Measurements from ENCODE around the gene SHROOM3. TPM values are rescaled to one million over a fixed set of nuclear protein-coding genes. Genes with fewer than 3 reads are reported as not detected.

SHROOM3 gene
- polyA plus RNA-seq, 1 donor from 2014 or later, result 2.7 TPM

DNA sequence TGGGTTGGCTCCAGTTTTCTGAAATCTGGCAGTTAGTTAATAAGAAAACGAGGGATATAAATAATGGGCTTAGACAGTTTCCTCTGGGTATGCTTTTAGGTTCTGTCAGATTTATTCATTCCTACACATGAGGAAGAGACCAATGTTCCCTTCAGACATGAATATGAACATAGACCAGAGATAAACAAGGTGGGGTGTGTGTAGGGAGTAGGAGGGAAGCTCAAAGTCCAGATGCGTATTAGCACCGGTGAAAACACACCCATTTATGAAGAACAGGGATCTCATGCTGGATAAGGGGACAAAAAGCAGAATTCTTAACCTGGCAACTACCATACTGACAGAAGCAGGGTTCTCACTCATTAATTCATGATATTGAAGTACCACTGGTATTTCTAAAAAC lies 240.0 kb downstream of the SHROOM3 start:
- Histone ChIP-seq H3K27ac (ENCODE audit: low read length) (no peak overlapping the region), H3K4me3 (ENCODE audit: low read length) (no peak overlapping the region), H3F3A (ENCODE audit: insufficient read depth, low read length, poor library complexity, severe bottlenecking) (no peaks in the 10 kb centered on the region), H3K79me2 (replicated peaks; ENCODE audit: insufficient read depth, low read length) (no peaks in the 10 kb centered on the region), H4K20me1 (ENCODE audit: insufficient read depth) (no peaks in the 10 kb centered on the region), H3K9me2 (ENCODE audit: insufficient read depth, low read length) (no peaks in the 10 kb centered on the region), H2AFZ (ENCODE audit: low read depth, low read length) (no peak overlapping the region), H3K9ac (ENCODE audit: low read length) (no peak overlapping the region), H3K27me3 (ENCODE audit: insufficient read depth, low read depth, low read length) (no peaks in the 10 kb centered on the region), H3K4me2 (ENCODE audit: low read length) (no peak overlapping the region), H3K9me3 (ENCODE audit: low read length) (no peaks in the 10 kb centered on the region), H3K36me3 (ENCODE audit: insufficient read depth, low read length) (no peaks in the 10 kb centered on the region)
- TF ChIP-seq, protein P1, sequence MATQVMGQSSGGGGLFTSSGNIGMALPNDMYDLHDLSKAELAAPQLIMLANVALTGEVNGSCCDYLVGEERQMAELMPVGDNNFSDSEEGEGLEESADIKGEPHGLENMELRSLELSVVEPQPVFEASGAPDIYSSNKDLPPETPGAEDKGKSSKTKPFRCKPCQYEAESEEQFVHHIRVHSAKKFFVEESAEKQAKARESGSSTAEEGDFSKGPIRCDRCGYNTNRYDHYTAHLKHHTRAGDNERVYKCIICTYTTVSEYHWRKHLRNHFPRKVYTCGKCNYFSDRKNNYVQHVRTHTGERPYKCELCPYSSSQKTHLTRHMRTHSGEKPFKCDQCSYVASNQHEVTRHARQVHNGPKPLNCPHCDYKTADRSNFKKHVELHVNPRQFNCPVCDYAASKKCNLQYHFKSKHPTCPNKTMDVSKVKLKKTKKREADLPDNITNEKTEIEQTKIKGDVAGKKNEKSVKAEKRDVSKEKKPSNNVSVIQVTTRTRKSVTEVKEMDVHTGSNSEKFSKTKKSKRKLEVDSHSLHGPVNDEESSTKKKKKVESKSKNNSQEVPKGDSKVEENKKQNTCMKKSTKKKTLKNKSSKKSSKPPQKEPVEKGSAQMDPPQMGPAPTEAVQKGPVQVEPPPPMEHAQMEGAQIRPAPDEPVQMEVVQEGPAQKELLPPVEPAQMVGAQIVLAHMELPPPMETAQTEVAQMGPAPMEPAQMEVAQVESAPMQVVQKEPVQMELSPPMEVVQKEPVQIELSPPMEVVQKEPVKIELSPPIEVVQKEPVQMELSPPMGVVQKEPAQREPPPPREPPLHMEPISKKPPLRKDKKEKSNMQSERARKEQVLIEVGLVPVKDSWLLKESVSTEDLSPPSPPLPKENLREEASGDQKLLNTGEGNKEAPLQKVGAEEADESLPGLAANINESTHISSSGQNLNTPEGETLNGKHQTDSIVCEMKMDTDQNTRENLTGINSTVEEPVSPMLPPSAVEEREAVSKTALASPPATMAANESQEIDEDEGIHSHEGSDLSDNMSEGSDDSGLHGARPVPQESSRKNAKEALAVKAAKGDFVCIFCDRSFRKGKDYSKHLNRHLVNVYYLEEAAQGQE (IDR thresholded peaks at IDR 0.05; ENCODE audit: borderline replicate concordance), result no peak
- TF ChIP-seq RAD21 (conservative IDR thresholded peaks at IDR 0.05) (no peak), EZH2 (IDR thresholded peaks at IDR 0.05; ENCODE audit: borderline replicate concordance, insufficient read depth, low read length, poor library complexity, severe bottlenecking) (no peak), POLR2AphosphoS5 (IDR thresholded peaks at IDR 0.05) (no peak), TAF1 (IDR thresholded peaks at IDR 0.05; ENCODE audit: low read depth) (no peak), EP300 (conservative IDR thresholded peaks at IDR 0.05; ENCODE audit: poor library complexity, severe bottlenecking) (no peak), MXI1 (conservative IDR thresholded peaks at IDR 0.05; ENCODE audit: poor library complexity, severe bottlenecking) (no peak), SMC3 (conservative IDR thresholded peaks at IDR 0.05; ENCODE audit: poor library complexity) (no peak)
- TF ChIP-seq, protein P2, sequence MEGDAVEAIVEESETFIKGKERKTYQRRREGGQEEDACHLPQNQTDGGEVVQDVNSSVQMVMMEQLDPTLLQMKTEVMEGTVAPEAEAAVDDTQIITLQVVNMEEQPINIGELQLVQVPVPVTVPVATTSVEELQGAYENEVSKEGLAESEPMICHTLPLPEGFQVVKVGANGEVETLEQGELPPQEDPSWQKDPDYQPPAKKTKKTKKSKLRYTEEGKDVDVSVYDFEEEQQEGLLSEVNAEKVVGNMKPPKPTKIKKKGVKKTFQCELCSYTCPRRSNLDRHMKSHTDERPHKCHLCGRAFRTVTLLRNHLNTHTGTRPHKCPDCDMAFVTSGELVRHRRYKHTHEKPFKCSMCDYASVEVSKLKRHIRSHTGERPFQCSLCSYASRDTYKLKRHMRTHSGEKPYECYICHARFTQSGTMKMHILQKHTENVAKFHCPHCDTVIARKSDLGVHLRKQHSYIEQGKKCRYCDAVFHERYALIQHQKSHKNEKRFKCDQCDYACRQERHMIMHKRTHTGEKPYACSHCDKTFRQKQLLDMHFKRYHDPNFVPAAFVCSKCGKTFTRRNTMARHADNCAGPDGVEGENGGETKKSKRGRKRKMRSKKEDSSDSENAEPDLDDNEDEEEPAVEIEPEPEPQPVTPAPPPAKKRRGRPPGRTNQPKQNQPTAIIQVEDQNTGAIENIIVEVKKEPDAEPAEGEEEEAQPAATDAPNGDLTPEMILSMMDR (IDR thresholded peaks at IDR 0.05; ENCODE audit: poor library complexity, severe bottlenecking), result no peak

DNA sequence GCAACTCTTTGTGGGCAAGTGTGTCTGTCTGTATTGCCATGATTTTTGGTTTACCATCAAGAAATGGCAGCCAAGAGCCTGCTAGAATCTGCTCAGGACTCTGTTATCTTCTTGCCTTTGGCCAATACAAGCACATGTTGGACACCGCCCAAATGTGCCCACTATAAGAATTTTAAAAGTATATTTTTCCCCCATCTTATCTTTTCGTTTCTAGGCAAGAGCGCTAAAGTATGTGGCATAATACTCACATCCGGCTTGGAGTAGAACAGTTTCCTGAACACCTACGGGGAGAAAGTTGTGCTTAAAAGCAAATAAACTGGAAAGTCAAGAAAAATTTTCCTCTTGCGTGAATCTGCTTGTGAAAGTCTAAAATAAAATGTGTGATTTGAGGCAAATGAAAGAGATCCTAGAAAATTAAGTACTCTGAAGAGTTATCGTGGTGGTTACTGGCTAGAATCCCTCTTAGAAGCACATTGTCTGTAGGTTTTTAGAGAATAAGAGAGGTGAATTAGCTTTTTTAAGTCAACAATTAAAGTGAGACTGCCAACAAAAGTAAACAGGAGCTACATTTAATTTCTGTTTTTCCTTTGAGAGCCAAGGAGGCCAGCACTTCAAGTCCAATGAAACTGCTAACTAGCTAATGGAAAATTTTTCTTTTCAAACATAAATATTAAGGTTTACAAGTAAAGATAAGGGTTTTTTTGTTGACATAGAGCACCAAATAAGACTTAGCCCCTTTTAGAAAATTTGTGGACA lies 242.7 kb downstream of the SHROOM3 start:
- Histone ChIP-seq H3K9ac (ENCODE audit: low read length) (no peak overlapping the region), H2AFZ (ENCODE audit: low read depth, low read length) (no peak overlapping the region)

More for the DNA sequence above, 242.7 kb downstream of the SHROOM3 start:
- Histone ChIP-seq H4K20me1 (ENCODE audit: insufficient read depth) (no peaks in the 10 kb centered on the region), H3K9me2 (ENCODE audit: insufficient read depth, low read length) (no peaks in the 10 kb centered on the region), H3K4me2 (ENCODE audit: low read length) (no peak overlapping the region), H3K9me3 (ENCODE audit: low read length) (no peaks in the 10 kb centered on the region), H3K27me3 (ENCODE audit: insufficient read depth, low read depth, low read length) (no peaks in the 10 kb centered on the region), H3F3A (ENCODE audit: insufficient read depth, low read length, poor library complexity, severe bottlenecking) (no peaks in the 10 kb centered on the region), H3K36me3 (ENCODE audit: insufficient read depth, low read length) (no peaks in the 10 kb centered on the region), H3K27ac (ENCODE audit: low read length) (no peak overlapping the region), H3K79me2 (replicated peaks; ENCODE audit: insufficient read depth, low read length) (no peaks in the 10 kb centered on the region), H3K4me3 (ENCODE audit: low read length) (no peak overlapping the region)
- TF ChIP-seq POLR2AphosphoS5 (IDR thresholded peaks at IDR 0.05), result no peak
- no peak for TF ChIP-seq EP300 (conservative IDR thresholded peaks at IDR 0.05; ENCODE audit: poor library complexity, severe bottlenecking)
- TF ChIP-seq EZH2 (IDR thresholded peaks at IDR 0.05; ENCODE audit: borderline replicate concordance, insufficient read depth, low read length, poor library complexity, severe bottlenecking), result no peak
- TF ChIP-seq, protein P2 (IDR thresholded peaks at IDR 0.05; ENCODE audit: poor library complexity, severe bottlenecking), result no peak
- TF ChIP-seq SMC3 (conservative IDR thresholded peaks at IDR 0.05; ENCODE audit: poor library complexity), result no peak
- TF ChIP-seq MXI1 (conservative IDR thresholded peaks at IDR 0.05; ENCODE audit: poor library complexity, severe bottlenecking), result no peak
- TF ChIP-seq RAD21 (conservative IDR thresholded peaks at IDR 0.05), result no peak
- TF ChIP-seq TAF1 (IDR thresholded peaks at IDR 0.05; ENCODE audit: low read depth), result no peak
- TF ChIP-seq, protein P1 (IDR thresholded peaks at IDR 0.05; ENCODE audit: borderline replicate concordance), result no peak

All from neural cell (in vitro differentiated cells).